Activated naive CD8-positive, alpha-beta T cell treated with anti-CD3 and anti-CD28 coated beads, Interleukin-2, amount 10 ng/mL, durations not matched to agents 7 days and 5 days (primary cell): ENCODE data around the gene DND1. TPM values are rescaled to one million over a fixed set of nuclear protein-coding genes. Genes with fewer than 3 reads are reported as not detected.
"Not testable (repeated sequence)": the region's sequence is repeated elsewhere in the genome, so short reads cannot be mapped to it uniquely, and the experiment has no call there.

Source experiments
- ATAC-seq: fragments of 150-1000 bp; cut with Tn5 transposase; one replicate; pipeline ENCODE4 v1.10.0; 2021; ENCODE audit warnings: low read depth, moderate library complexity
- POLR2A ChIA-PET: fragments of 350-600 bp; sonication (Branson Sonifier 250); formaldehyde crosslinking; loops from one replicate; lab custom pipeline; 2021; ENCODE audit warnings: antibody characterized with exemption; lab: Charles Lee
- DNase-seq: peaks from one replicate; pipeline ENCODE4 v3.0.0; 2021
- H3K27ac Mint-ChIP-seq: one replicate; pipeline ENCODE4 v1.8.0; 2022; ENCODE audit warnings: mild to moderate bottlenecking, mixed read lengths
- H3K27me3 Mint-ChIP-seq: one replicate; pipeline ENCODE4 v1.8.0; 2022; ENCODE audit warnings: mild to moderate bottlenecking, moderate library complexity, mixed read lengths
- H3K36me3 Mint-ChIP-seq: one replicate; pipeline ENCODE4 v1.8.0; 2021; ENCODE audit warnings: mild to moderate bottlenecking, mixed read lengths
- H3K4me1 Mint-ChIP-seq: one replicate; pipeline ENCODE4 v1.8.0; 2021; ENCODE audit warnings: mixed read lengths
- H3K4me3 Mint-ChIP-seq: one replicate; pipeline ENCODE4 v1.8.0; 2022; ENCODE audit warnings: mild to moderate bottlenecking, moderate library complexity, mixed read lengths
- H3K9me3 Mint-ChIP-seq: one replicate; pipeline ENCODE4 v1.8.0; 2021; ENCODE audit warnings: mixed read lengths
- microRNA-seq: library from miRNA; unstranded; fragments of <30 nt; microRNA quantifications from one replicate; pipeline ENCODE4 v1.2.0, GENCODE V29; 2022
- total RNA-seq, 2 experiments: library from RNA; stranded (reverse); gene quantifications; one replicate each; pipeline ENCODE4 v1.2.3, GENCODE V29; 2021

Gene DND1
- total RNA-seq, 2 experiments from 2014 or later: 3.1 to 3.4 TPM

DNA sequence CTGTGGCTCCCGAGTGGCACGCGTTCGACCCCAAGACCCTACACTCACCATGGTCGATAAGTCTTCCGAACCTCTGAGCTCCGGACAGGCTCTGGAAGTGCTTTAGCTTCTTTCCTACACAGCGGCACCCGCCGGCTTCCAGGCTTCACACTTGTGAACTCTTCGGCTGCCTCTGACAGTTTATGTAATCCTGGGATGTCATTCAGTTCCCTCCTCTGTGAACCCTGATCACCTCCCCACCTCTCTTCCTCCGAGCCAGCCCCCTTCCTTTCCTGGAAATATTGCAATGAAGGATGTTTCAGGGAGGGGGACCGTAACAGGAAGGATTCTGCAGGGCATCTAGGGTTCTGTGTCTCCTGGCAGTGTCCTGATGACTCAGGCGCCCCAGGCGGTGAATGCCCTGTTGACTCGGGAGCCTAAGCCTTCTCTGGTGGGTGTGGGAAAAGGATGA, 40.3 kb downstream of the DND1 start, which contains the start of gene CD14:
TSS of gene CD14 (minus strand) at position 155 of the 451 bp plus-strand sequence. CDS start at position 51, 104 bp downstream.
- DNase-seq (no peak), ATAC-seq (peak; percentile 17)
- Mint-ChIP-seq H3K36me3 (peaks cover 1% of the 10 kb centered on the region), H3K4me3 (peak within 1 kb of the TSS; percentile 83), H3K27ac (peak within 1 kb of the TSS; percentile 61), H3K9me3 (peaks cover 1% of the 10 kb centered on the region), H3K4me1 (peaks cover 23% of the 10 kb centered on the region), H3K27me3 (peaks cover 21% of the 10 kb centered on the region)
- POLR2A ChIA-PET: interaction anchor here (1.2 to 2.2 kb wide), 6 partner anchors 15 to 258 kb away, joined by 5 to 8 read pairs (median 5); partner anchors contain the start of genes EIF4EBP3, IK and SRA1

DNA sequence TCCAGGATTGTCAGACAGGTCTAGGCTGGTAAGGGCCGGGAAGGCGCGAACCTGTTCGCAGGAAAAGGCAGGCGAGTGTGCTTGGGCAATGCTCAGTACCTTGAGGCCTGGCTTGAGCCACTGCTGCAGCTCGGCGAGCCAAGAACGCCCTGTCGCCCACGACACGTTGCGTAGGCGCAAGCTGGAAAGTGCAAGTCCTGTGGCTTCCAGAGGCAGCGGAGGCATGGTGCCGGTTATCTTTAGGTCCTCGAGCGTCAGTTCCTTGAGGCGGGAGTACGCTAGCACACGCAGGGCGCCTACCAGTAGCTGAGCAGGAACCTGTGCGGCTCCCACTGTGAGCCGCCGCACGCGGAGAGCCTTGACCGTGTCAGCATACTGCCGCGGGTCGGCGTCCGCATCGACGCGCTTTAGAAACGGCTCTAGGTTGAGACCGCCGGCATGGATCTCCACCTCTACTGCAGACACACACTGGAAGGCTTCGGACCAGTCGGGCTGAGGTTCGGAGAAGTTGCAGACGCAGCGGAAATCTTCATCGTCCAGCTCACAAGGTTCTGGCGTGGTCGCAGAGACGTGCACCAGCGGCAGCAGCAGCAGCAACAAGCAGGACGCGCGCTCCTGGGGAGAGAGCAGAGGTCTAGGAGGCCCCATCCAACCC, 40.9 kb downstream of the DND1 start:
- H3K36me3 Mint-ChIP-seq: peaks cover 2% of the 10 kb centered on the region
- DNase-seq (peak; percentile 65), ATAC-seq (peak; percentile 79)
- H3K4me3 Mint-ChIP-seq: peak overlapping the region; percentile 83
- peaks cover 2% of the 10 kb centered on the region for H3K9me3 Mint-ChIP-seq
- H3K27ac Mint-ChIP-seq: peak overlapping the region; percentile 61
- POLR2A ChIA-PET: interaction anchor here (0.7 to 1.8 kb wide), 7 partner anchors 16 to 257 kb away, joined by 3 to 6 read pairs (median 5); partner anchors contain the start of genes EIF4EBP3, IK and SRA1
- H3K4me1 Mint-ChIP-seq: peaks cover 22% of the 10 kb centered on the region
- peaks cover 18% of the 10 kb centered on the region for H3K27me3 Mint-ChIP-seq

DNA sequence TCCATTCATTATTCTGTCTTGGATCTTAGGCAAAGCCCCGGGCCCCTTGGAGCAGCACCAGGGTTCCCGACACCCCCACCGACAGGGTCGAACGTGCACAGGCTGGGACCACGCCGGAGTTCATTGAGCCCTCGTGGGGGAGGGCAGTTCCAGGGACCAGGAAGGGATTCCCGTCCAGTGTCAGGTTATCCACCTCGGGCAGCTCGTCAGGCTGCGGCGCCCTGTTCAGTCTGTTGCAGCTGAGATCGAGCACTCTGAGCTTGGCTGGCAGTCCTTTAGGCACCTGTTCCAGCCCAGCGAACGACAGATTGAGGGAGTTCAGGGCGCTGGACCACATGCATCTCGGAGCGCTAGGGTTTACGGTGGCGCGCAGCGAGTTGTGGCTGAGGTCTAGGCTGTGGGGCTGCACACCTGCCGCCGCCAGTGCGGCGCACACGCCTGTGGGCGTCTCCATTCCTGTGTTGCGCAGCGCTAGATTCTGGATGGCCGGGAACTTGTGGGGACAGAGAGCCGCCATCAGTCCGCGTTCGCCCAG, 41.5 kb downstream of the DND1 start:
- DNase-seq (no peak), ATAC-seq (peak; percentile 51)
- peaks cover 2% of the 10 kb centered on the region for H3K9me3 Mint-ChIP-seq
- POLR2A ChIA-PET: interaction anchor here (0.7 to 1.8 kb wide), 6 partner anchors 16 to 257 kb away, joined by 3 to 5 read pairs (median 5); partner anchors contain the start of genes IK and SRA1
- H3K4me3 Mint-ChIP-seq: peak overlapping the region; percentile 83
- peaks cover 22% of the 10 kb centered on the region for H3K4me1 Mint-ChIP-seq
- peaks cover 2% of the 10 kb centered on the region for H3K36me3 Mint-ChIP-seq
- H3K27me3 Mint-ChIP-seq: peaks cover 18% of the 10 kb centered on the region
- no peak overlapping the region for H3K27ac Mint-ChIP-seq

DNA sequence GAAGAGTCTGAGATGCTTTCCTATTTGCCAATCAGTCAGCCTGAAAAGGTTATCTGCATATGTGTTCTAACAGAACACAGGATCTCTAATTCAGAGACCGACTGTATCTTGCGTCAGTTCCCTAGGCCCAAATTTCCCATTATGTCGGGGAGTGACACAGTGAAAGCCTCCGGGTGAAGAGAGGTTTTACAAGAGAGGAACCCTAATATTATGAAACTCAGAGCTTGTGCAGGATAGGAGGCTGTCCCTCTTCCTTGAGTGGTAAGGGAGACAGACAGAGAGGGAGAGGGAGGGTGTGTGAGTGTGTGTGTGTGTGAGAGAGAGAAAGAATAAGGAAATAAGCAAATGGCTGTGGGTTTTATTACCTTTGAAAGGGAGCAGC, 42.3 kb downstream of the DND1 start:
- peaks cover 22% of the 10 kb centered on the region for H3K4me1 Mint-ChIP-seq
- POLR2A ChIA-PET: interaction anchor here (0.6 to 1.0 kb wide), 2 partner anchors 17 to 61 kb away, joined by 3 read pairs; partner anchors contain the start of genes IK and NDUFA2
- H3K27ac Mint-ChIP-seq: no peak overlapping the region
- peaks cover 2% of the 10 kb centered on the region for H3K36me3 Mint-ChIP-seq
- H3K27me3 Mint-ChIP-seq: peaks cover 18% of the 10 kb centered on the region
- peak overlapping the region; percentile 12 for H3K4me3 Mint-ChIP-seq
- DNase-seq (no peak), ATAC-seq (no peak)
- H3K9me3 Mint-ChIP-seq: peaks cover 2% of the 10 kb centered on the region

DNA sequence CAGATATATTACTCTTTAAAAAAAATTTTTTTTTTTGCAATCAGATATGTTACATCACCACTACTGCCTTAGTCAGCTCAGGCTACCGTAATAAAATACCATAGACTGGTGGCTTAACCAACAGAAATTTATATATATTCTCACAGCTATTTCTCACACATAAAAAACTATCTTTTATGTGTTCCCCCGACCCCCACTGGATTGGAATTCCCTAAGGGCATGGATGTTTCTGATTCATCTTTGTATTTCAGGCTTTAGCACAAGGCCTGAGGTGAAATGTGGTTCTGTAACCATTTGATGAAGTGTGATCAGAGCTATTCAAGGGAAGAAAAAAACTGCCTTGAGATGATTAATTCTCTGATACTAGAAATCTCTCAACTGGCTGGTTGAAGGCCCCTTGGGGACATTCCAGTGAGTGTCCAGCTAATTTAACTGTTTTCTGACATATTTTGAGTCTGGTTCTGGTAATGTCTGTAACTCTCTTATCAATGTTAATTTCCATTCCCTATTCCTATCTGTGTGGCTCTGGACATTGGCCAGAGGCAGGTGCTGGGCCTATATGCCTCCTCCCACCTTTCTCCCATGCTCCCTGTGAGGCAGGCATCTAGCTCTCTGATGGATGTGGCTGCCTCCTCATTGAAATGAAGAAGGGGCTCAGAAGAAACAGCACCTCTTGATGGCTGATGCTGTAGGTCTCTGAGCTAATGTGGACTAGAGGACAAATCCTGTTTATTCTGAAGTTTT, 42.9 kb downstream of the DND1 start:
- no peak overlapping the region for H3K4me3 Mint-ChIP-seq
- DNase-seq: no peak

DNA sequence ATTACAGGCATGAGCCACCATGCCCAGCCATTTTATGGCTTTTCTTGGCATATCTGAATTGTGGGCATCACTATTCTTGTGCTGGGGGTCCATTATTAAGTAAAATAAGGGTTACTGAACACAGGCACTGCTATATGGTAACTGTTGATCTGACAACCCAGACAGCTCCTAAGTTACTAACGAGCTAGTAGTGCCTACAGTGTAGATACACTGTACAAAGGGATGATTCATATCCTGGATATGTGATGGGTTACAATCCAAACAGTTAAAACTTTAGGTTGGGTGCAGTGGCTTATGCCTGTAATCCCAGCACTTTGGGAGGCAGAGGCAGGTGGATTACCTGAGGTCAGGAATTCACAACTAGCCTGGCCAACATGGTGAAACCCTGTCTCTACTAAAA, 44.7 kb downstream of the DND1 start:
- ATAC-seq: no peak
- Mint-ChIP-seq H3K4me3 (no peak overlapping the region), H3K27ac (no peak overlapping the region), H3K4me1 (peaks cover 16% of the 10 kb centered on the region), H3K36me3 (peaks cover 2% of the 10 kb centered on the region), H3K27me3 (peaks cover 21% of the 10 kb centered on the region), H3K9me3 (peaks cover 2% of the 10 kb centered on the region)
- no peak for DNase-seq
- POLR2A ChIA-PET: no interaction called here

More for the DNA sequence above, 42.9 kb downstream of the DND1 start:
- peaks cover 2% of the 10 kb centered on the region for H3K9me3 Mint-ChIP-seq
- no peak overlapping the region for H3K27ac Mint-ChIP-seq
- peaks cover 24% of the 10 kb centered on the region for H3K27me3 Mint-ChIP-seq
- ATAC-seq: no peak
- H3K36me3 Mint-ChIP-seq: peaks cover 2% of the 10 kb centered on the region
- H3K4me1 Mint-ChIP-seq: peaks cover 22% of the 10 kb centered on the region
- POLR2A ChIA-PET: interaction anchor here (1.0 kb wide), 1 partner anchor 17 kb away, joined by 3 read pairs; the partner anchor contains the start of genes IK and NDUFA2

DNA sequence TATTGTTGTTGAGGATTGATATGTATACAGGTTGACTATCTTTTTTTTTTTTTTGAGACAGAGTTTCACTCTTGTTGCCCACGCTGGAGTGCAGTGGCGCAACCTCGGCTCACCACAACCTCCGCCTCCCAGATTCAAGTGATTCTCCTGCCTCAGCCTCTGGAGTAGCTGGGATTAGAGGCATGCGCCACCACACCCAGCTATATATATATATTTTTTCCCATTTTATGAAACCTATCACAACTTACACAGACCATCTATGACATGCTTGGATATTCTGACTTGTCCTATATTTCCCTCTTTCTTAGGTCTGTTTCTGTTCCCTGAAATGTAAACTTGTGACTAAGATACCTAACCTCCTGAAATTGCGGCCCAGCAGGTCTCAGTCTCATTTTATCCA, 45.4 kb downstream of the DND1 start:
- Mint-ChIP-seq H3K27me3 (peaks cover 22% of the 10 kb centered on the region), H3K4me1 (peaks cover 10% of the 10 kb centered on the region), H3K36me3 (peaks cover 2% of the 10 kb centered on the region), H3K4me3 (no peak overlapping the region), H3K9me3 (peaks cover 2% of the 10 kb centered on the region), H3K27ac (no peak overlapping the region)
- POLR2A ChIA-PET: no interaction called here
- ATAC-seq: no peak
- no peak for DNase-seq

DNA sequence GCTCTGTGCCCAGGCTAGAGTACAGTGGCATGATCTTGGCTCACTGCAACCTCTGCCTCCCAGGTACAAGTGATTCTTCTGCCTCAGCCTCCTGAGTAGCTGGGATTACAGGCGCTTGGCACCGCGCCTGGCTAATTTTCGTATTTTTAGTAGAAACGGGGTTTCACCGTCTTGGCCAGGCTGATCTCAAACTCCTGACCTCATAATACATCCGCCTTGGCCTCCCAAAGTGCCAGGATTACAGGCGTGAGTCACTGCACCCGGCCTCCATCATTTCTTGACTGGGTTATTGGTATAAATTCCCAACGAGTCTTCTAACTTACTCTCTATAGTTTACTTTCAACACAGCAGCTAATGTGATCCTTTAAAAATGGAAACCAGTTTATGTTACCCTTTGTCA, 48.5 kb downstream of the DND1 start:
- DNase-seq, H3K9me3 Mint-ChIP-seq, H3K27ac Mint-ChIP-seq, H3K4me3 Mint-ChIP-seq, ATAC-seq, H3K36me3 Mint-ChIP-seq, POLR2A ChIA-PET, H3K4me1 Mint-ChIP-seq: not testable (repeated sequence)
- H3K27me3 Mint-ChIP-seq: peaks cover 32% of the 10 kb centered on the region

DNA sequence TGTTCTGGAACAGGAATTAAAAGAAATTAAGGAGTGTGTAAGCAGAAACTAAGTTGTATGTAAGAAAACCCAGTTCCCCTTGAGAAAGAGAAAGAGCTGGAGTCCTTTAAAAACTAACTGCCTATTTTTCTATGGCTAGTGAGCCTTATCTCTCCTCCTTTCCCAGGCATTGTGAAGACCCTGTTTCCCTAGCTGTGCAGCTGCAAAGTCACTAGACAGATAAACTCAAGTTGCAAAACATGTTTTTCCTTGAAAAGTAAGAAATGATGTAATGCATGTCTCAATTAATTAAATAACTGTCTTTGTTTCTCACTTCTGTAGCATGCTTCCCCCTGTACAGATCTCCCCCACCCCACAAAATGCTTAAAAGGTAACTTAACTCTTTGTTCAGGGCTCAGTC, 50.3 kb downstream of the DND1 start:
- H3K27ac Mint-ChIP-seq, POLR2A ChIA-PET, H3K36me3 Mint-ChIP-seq, DNase-seq, ATAC-seq, H3K4me3 Mint-ChIP-seq, H3K9me3 Mint-ChIP-seq, H3K4me1 Mint-ChIP-seq: not testable (repeated sequence)
- H3K27me3 Mint-ChIP-seq: peaks cover 47% of the 10 kb centered on the region

DNA sequence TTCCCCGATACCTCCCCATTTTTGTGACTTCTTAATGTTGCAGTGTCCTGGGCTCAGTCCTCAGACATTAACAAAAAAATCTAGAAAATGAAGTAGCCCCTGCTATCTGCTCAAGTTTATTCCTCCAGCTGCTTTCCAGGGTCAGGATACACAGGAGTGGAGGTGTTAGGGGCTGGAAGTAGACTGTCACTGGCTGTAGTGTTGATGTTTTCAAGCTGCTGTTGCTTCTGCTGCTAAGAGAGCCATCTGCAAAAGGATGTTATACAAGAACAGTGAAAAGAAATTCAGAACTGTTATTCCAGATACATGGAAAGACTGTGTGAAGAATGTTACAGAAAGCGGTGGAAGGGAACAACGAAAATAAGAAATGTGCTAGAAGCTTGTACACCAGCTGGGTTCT, 51.1 kb downstream of the DND1 start:
- ATAC-seq (no peak), DNase-seq (no peak)
- Mint-ChIP-seq H3K4me1 (no peaks in the 10 kb centered on the region), H3K36me3 (no peaks in the 10 kb centered on the region), H3K4me3 (no peak overlapping the region), H3K27me3 (peaks cover 51% of the 10 kb centered on the region), H3K9me3 (peaks cover 1% of the 10 kb centered on the region), H3K27ac (no peak overlapping the region)
- POLR2A ChIA-PET: no interaction called here

Small RNA genes lying within 50 kb of the gene (microRNA-seq; reads per million reads assigned to microRNA genes)
- not detected for gene MIR3655

Other genes with a start within 250 kb of the DND1 start
- gene EIF4EBP3, start 125.9 kb downstream of the DND1 start, total RNA-seq: 10 to 100 TPM; 11.8 to 12.0 TPM
- gene SRA1, start 116.1 kb downstream of the DND1 start, total RNA-seq: 10 to 100 TPM; 34.4 to 36.9 TPM
- 10 to 100 TPM; 41.3 to 47.7 TPM for gene APBB3, start 109.0 kb downstream of the DND1 start, total RNA-seq
- 10 to 100 TPM; 80.8 to 94.0 TPM for gene SLC35A4, start 108.7 kb downstream of the DND1 start, total RNA-seq
- gene CD14, start 40.4 kb downstream of the DND1 start, total RNA-seq: 1 to 10 TPM; 3.5 to 4.1 TPM
- 10 to 100 TPM; 39.2 to 43.7 TPM for gene TMCO6, start 34.1 kb downstream of the DND1 start, total RNA-seq
- 10 to 100 TPM; 65.9 to 66.6 TPM for gene NDUFA2, start 25.9 kb downstream of the DND1 start, total RNA-seq
- 100 to 1,000 TPM; 135 to 140 TPM for gene IK, start 25.7 kb downstream of the DND1 start, total RNA-seq
- 10 to 100 TPM; 41.8 to 45.4 TPM for gene WDR55, start 8.7 kb downstream of the DND1 start, total RNA-seq
- 10 to 100 TPM; 77.3 to 81.5 TPM for gene HARS1, start 17.8 kb upstream of the DND1 start, total RNA-seq
- gene HARS2, start 17.9 kb upstream of the DND1 start, total RNA-seq: 10 to 100 TPM; 38.7 to 41.7 TPM
- 10 to 100 TPM; 54.7 to 57.8 TPM for gene ZMAT2, start 26.9 kb upstream of the DND1 start, total RNA-seq
- not detected for gene PCDHA1, start 112.6 kb upstream of the DND1 start, total RNA-seq
- gene PCDHA2, start 121.3 kb upstream of the DND1 start, total RNA-seq: not detected
- gene PCDHA3, start 127.5 kb upstream of the DND1 start, total RNA-seq: not detected
- gene PCDHA4, start 133.5 kb upstream of the DND1 start, total RNA-seq: not detected
- not detected for gene PCDHA5, start 148.0 kb upstream of the DND1 start, total RNA-seq
- not detected for gene PCDHA6, start 154.4 kb upstream of the DND1 start, total RNA-seq
- gene PCDHA7, start 160.7 kb upstream of the DND1 start, total RNA-seq: not detected
- not detected for gene PCDHA8, start 167.6 kb upstream of the DND1 start, total RNA-seq
- not detected for gene PCDHA9, start 174.8 kb upstream of the DND1 start, total RNA-seq
- not detected for gene PCDHA10, start 182.3 kb upstream of the DND1 start, total RNA-seq
- not detected for gene PCDHA11, start 195.4 kb upstream of the DND1 start, total RNA-seq
- gene PCDHA12, start 201.7 kb upstream of the DND1 start, total RNA-seq: not detected
- gene PCDHA13, start 208.5 kb upstream of the DND1 start, total RNA-seq: not detected